Activated T-cell treated with anti-CD3 and anti-CD28 coated beads, Interleukin-2, amount 50 U/mL, for 48 hours (primary cell): ENCODE results near the gene CNTNAP1.

ENCODE experiments used
- DNase-seq, 2 experiments: peaks; one replicate each; pipeline ENCODE4 v3.0.0-alpha.2; 2020

CNTNAP1 gene

GRCh38 chr17:42743595-42744282 is 61.4 kb downstream of the CNTNAP1 start:
- DNase-seq, result no peak

- peak; percentile 86 for DNase-seq
Measured at GRCh38 chr17:42744283-42744805, 62.0 kb downstream of the CNTNAP1 start.

GRCh38 chr17:42744806-42745617 is 62.7 kb downstream of the CNTNAP1 start, which contains the start of gene EZH1:
Gene EZH1 (minus strand): TSS chr17:42745040. CDS start chr17:42728941, 16,099 bp downstream.
- DNase-seq, result peak; percentile 97

GRCh38 chr17:42748202-42748907 is 66.0 kb downstream of the CNTNAP1 start:
- no peak for DNase-seq

- no peak for DNase-seq
Measured at GRCh38 chr17:42748908-42749798, 66.8 kb downstream of the CNTNAP1 start.
